ENCODE results near the gene ICAM3.

ICAM3 gene

GRCh38 chr19:10317857-10318462 lies 21.5 kb downstream of the ICAM3 start:
- no peak for DNase-seq

GRCh38 chr19:10317045-10317856 lies 22.2 kb downstream of the ICAM3 start:
- no peak for DNase-seq

GRCh38 chr19:10316229-10317044 lies 23.0 kb downstream of the ICAM3 start:
- no peak for DNase-seq

- DNase-seq, result peak; percentile 75
These were observed 23.8 kb downstream of the ICAM3 start, which contains the start of gene FDX2 for GRCh38 chr19:10315335-10316214. Gene FDX2, minus strand, starts transcription at chr19:10316015. Its CDS starts 19 bp downstream, at chr19:10315996.

GRCh38 chr19:10309423-10309822 lies 30.0 kb downstream of the ICAM3 start, which contains the start of gene ZGLP1:
Gene ZGLP1, minus strand, starts transcription at chr19:10309815.
- no peak for DNase-seq

- no peak for DNase-seq
These were observed 33.1 kb downstream of the ICAM3 start for GRCh38 chr19:10306327-10306726.

GRCh38 chr19:10305139-10305806 lies 34.2 kb downstream of the ICAM3 start:
- no peak for DNase-seq

GRCh38 chr19:10299545-10300458 lies 39.6 kb downstream of the ICAM3 start:
- no peak for DNase-seq

- no peak for DNase-seq
These were observed 43.4 kb downstream of the ICAM3 start for GRCh38 chr19:10295847-10296591.

- no peak for DNase-seq
These were observed 44.0 kb downstream of the ICAM3 start for GRCh38 chr19:10295305-10295846.

- DNase-seq, result no peak
These were observed 45.1 kb downstream of the ICAM3 start for GRCh38 chr19:10294368-10294697.

GRCh38 chr19:10293637-10294367 lies 45.6 kb downstream of the ICAM3 start:
- no peak for DNase-seq

GRCh38 chr19:10292789-10293636 lies 46.4 kb downstream of the ICAM3 start:
- DNase-seq, result no peak

- no peak for DNase-seq
These were observed 47.1 kb downstream of the ICAM3 start for GRCh38 chr19:10292206-10292788.

GRCh38 chr19:10291554-10292205 lies 47.7 kb downstream of the ICAM3 start:
- DNase-seq, result no peak

GRCh38 chr19:10290876-10291553 lies 48.4 kb downstream of the ICAM3 start:
- no peak for DNase-seq

Measured in NCI-H1417 treated with DMSO at 0.1 percent for 48 hours (cell line).